ENCODE results near the gene PWWP2B.

PWWP2B gene

DNA sequence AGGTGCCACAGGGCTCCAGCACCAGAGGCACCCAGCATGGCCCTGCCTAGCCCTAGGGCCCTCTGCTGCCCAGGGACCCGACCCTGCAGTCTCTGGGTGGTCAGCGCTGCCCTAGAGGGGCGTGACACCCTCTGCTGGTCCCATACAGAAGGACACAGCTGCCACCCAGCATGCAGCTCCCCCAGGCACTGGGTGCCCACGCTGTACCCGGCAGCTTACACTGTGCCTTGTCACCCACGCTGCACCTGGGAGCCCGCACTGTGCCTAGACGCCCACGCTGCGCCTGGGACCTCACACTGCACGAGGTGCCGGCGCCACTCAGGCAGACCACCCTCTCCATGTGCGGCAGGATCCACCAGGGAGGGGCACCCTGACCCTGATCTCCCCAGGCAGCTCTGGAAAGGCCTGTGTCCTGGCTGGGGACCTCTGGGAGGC lies 55.2 kb downstream of the PWWP2B start:
- peak; percentile 23 to 34 for ATAC-seq (replicated peaks)
- H3K4me3 Mint-ChIP-seq: no peak overlapping the region

DNA sequence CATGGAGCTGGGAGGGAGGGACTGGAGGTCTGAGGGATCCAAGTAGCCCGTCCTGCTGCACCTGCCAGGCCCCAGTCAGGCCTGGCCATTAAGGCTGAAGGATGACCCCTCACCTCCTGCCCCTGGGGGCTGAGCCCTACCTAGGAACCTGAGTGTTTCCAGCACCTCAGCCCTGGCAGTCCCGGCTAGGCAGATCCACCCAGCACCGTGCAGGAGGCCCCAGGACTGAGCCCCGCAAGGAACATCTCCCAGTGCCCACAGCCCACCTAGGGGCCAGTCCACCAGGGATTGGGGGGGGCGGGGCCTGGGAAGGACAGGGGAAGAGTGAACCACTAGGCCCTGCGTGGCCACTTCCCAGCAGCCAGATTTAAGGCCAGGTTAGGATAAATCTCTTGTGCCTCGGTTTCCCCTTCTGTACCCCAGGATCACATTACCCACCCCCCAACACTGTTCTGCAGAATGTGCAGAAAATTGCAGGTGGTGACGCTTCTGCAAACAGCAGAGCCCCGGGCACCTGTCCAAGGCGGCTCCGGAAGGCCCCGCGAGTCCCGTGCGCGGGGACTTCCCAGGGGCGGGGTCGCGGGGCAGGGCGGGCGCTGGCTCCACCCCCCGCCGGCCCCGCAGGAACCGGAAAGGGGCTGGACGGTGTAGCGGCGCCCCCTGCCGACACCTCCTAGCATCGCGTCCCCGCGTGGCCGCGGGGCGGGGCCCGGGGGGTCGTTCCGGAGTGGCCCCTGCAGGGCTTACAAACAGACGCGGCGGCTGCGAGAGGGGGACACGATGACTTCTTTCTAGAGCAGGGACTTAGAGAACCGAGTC lies 55.9 kb downstream of the PWWP2B start:
- peaks cover 15 to 34% of the 10 kb centered on the region in 2 donors for H3K4me1 Mint-ChIP-seq
- H3K9me3 Mint-ChIP-seq: no peaks in the 10 kb centered on the region
- peaks cover 3 to 5% of the 10 kb centered on the region in 2 donors for H3K27me3 Mint-ChIP-seq
- peak overlapping the region; percentile 36 to 69 for H3K4me3 Mint-ChIP-seq
- peak overlapping the region; percentile 47 for H3K27ac Mint-ChIP-seq
- ATAC-seq (replicated peaks) (peak; percentile 89 to 93), DNase-seq (peak; percentile 79)
- no peaks in the 10 kb centered on the region for H3K36me3 Mint-ChIP-seq

More for the DNA sequence above, 55.2 kb downstream of the PWWP2B start:
- no peaks in the 10 kb centered on the region for H3K9me3 Mint-ChIP-seq
- H3K36me3 Mint-ChIP-seq: no peaks in the 10 kb centered on the region
- no peak overlapping the region for H3K27ac Mint-ChIP-seq
- peaks cover 3 to 5% of the 10 kb centered on the region in 2 donors for H3K27me3 Mint-ChIP-seq
- peaks cover 21 to 40% of the 10 kb centered on the region in 2 donors for H3K4me1 Mint-ChIP-seq
- DNase-seq: no peak

GRCh38 chr10:132453470-132453861 lies 56.5 kb downstream of the PWWP2B start:
- Mint-ChIP-seq H3K4me1 (peaks cover 14 to 30% of the 10 kb centered on the region in 2 donors), H3K36me3 (no peaks in the 10 kb centered on the region), H3K27me3 (peaks cover 3 to 5% of the 10 kb centered on the region in 2 donors), H3K9me3 (no peaks in the 10 kb centered on the region), H3K27ac (no peak overlapping the region), H3K4me3 (peak overlapping the region; percentile 36 to 69)
- DNase-seq (no peak), ATAC-seq (replicated peaks) (peak; percentile 29 to 44)

DNA sequence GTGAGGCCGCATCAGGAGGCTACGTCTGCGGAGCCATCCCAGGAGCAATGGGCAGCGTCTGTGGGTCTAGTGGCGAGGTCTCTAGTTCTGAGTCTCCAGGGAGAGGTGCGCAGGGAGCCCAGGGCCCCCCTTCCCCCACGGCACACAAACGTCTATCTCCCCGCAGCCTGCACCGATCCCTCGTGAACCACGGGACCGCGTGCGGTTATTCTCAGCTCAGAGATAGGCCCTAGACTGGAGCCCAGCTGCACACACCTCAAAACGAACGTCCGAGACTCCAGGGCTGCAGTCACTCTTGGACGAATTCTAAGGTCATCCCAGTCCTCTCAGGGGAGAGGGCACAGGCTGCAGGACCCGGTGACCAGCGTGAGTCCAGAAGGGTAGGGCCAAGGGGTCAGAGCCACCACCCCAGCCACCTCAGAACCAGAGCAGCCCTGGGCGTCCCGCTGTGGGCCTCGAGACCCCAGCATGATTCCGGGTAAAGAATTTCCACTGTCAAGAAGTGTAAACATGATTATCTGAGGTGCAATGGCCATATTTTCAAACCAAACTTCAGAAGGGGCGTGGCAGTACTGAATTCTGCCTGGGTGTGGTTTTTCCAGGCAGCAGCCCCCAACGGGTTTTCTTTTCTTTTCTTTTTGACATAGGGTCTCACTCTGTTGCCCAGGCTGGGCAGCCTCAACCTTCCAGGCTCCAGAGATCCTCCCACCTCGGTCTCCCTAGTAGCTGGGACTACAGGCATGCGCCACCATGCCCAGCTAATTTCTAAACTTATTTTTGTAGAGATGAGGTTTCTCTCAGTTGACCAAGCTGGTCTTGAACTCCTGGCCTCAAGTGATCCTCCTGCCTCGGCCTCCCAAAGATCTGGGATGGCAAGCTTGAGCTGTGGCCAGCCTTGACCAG lies 57.5 kb downstream of the PWWP2B start:
- no peak overlapping the region for H3K27ac Mint-ChIP-seq
- no peak for DNase-seq
- H3K4me3 Mint-ChIP-seq: no peak overlapping the region
- H3K9me3 Mint-ChIP-seq: no peaks in the 10 kb centered on the region
- H3K27me3 Mint-ChIP-seq: peaks cover 3 to 5% of the 10 kb centered on the region in 2 donors
- H3K4me1 Mint-ChIP-seq: peaks cover 19 to 40% of the 10 kb centered on the region in 2 donors
- no peaks in the 10 kb centered on the region for H3K36me3 Mint-ChIP-seq
- no peak for ATAC-seq (replicated peaks)

- Mint-ChIP-seq H3K27me3 (peaks cover 3 to 5% of the 10 kb centered on the region in 2 donors), H3K9me3 (no peaks in the 10 kb centered on the region), H3K4me1 (peaks cover 18 to 39% of the 10 kb centered on the region in 2 donors), H3K36me3 (no peaks in the 10 kb centered on the region), H3K27ac (no peak overlapping the region), H3K4me3 (no peak overlapping the region)
- DNase-seq (no peak), ATAC-seq (replicated peaks) (no peak)
These were observed 58.5 kb downstream of the PWWP2B start for GRCh38 chr10:132455441-132455971.

- H3K27ac Mint-ChIP-seq: no peak overlapping the region
These were observed 59.2 kb downstream of the PWWP2B start for GRCh38 chr10:132455986-132456847.

GRCh38 chr10:132456881-132457280 lies 59.9 kb downstream of the PWWP2B start:
- peaks cover 12 to 27% of the 10 kb centered on the region in 2 donors for H3K4me1 Mint-ChIP-seq
- H3K27ac Mint-ChIP-seq: no peak overlapping the region
- H3K9me3 Mint-ChIP-seq: no peaks in the 10 kb centered on the region
- ATAC-seq (replicated peaks): no peak
- H3K27me3 Mint-ChIP-seq: peaks cover 3 to 5% of the 10 kb centered on the region in 2 donors
- H3K4me3 Mint-ChIP-seq: no peak overlapping the region
- H3K36me3 Mint-ChIP-seq: no peaks in the 10 kb centered on the region
- DNase-seq: no peak

More at GRCh38 chr10:132455986-132456847, 59.2 kb downstream of the PWWP2B start:
- Mint-ChIP-seq H3K9me3 (no peaks in the 10 kb centered on the region), H3K4me1 (peaks cover 17 to 33% of the 10 kb centered on the region in 2 donors), H3K4me3 (no peak overlapping the region), H3K27me3 (peaks cover 3 to 5% of the 10 kb centered on the region in 2 donors), H3K36me3 (no peaks in the 10 kb centered on the region)
- no peak for DNase-seq
- ATAC-seq (replicated peaks): no peak

GRCh38 chr10:132457328-132458070 lies 60.5 kb downstream of the PWWP2B start:
- no peaks in the 10 kb centered on the region for H3K36me3 Mint-ChIP-seq
- H3K4me1 Mint-ChIP-seq: peaks cover 9 to 20% of the 10 kb centered on the region in 2 donors
- ATAC-seq (replicated peaks) (no peak), DNase-seq (no peak)
- peaks cover 3 to 5% of the 10 kb centered on the region in 2 donors for H3K27me3 Mint-ChIP-seq
- H3K9me3 Mint-ChIP-seq: no peaks in the 10 kb centered on the region
- H3K27ac Mint-ChIP-seq: no peak overlapping the region
- H3K4me3 Mint-ChIP-seq: no peak overlapping the region

DNA sequence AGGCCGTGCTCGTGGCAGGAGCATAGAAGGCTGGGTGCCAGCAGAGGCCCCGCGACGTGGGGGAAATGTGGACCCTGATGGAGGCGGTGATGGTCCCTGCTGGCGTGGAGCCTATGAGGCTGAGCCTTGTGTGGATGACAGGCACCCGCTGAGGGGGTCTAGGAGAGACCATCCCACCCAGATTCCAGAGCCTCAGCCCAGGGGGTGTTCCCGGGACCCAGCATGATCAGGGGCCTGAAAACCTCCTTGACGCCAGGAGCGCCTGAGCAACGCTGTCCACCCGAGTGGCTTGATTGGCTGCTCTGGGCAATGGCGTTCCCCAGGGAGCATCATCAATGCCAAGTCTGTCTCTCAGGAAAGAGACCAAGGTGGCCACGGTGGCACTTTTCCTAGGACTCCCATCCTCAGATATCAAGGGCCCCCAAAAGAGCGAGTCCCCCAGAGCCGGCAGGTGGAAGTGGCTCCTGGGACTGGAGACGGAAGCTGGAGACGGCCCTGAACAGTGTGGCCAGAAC lies 61.1 kb downstream of the PWWP2B start:
- Mint-ChIP-seq H3K27me3 (peaks cover 3 to 5% of the 10 kb centered on the region in 2 donors), H3K27ac (no peak overlapping the region), H3K4me3 (no peak overlapping the region)

GRCh38 chr10:132458586-132459300 lies 61.7 kb downstream of the PWWP2B start:
- DNase-seq: no peak
- Mint-ChIP-seq H3K4me1 (peaks cover 6 to 11% of the 10 kb centered on the region in 2 donors), H3K36me3 (no peaks in the 10 kb centered on the region), H3K4me3 (no peak overlapping the region), H3K27ac (no peak overlapping the region), H3K9me3 (no peaks in the 10 kb centered on the region), H3K27me3 (peaks cover 3 to 5% of the 10 kb centered on the region in 2 donors)
- peak; percentile 80 to 85 for ATAC-seq (replicated peaks)

More for the DNA sequence above, 61.1 kb downstream of the PWWP2B start:
- ATAC-seq (replicated peaks): no peak
- Mint-ChIP-seq H3K4me1 (peaks cover 6 to 14% of the 10 kb centered on the region in 2 donors), H3K36me3 (no peaks in the 10 kb centered on the region), H3K9me3 (no peaks in the 10 kb centered on the region)
- no peak for DNase-seq

GRCh38 chr10:132459301-132460003 lies 62.5 kb downstream of the PWWP2B start:
- Mint-ChIP-seq H3K4me3 (no peak overlapping the region), H3K4me1 (peaks cover 6 to 11% of the 10 kb centered on the region in 2 donors), H3K27ac (peak overlapping the region; percentile 25), H3K9me3 (no peaks in the 10 kb centered on the region), H3K36me3 (no peaks in the 10 kb centered on the region), H3K27me3 (peaks cover 3 to 5% of the 10 kb centered on the region in 2 donors)
- ATAC-seq (replicated peaks) (no peak), DNase-seq (no peak)

DNA sequence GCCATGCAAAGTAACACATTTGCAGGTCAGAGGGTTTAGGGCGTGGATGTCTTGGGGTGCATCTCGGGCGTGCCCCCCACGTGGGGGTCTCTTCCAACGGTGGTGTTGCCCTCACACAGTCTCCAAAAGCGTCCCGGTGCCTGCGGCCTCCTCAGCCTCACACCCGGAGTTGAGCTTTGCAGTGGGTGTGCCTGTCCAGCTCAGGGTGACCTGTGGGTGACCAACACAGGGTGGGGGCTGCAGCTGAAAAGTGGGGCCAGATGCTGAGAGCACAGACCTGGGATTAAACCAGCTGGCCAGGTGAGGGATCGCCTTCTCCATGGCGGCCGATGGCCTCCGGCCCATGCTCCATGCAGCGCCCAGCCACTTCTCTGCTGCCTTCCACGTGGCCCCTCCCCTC lies 63.1 kb downstream of the PWWP2B start:
- Mint-ChIP-seq H3K27me3 (peaks cover 3 to 5% of the 10 kb centered on the region in 2 donors), H3K4me3 (no peak overlapping the region)

More for the DNA sequence above, 63.1 kb downstream of the PWWP2B start:
- Mint-ChIP-seq H3K36me3 (no peaks in the 10 kb centered on the region), H3K9me3 (no peaks in the 10 kb centered on the region), H3K27ac (no peak overlapping the region), H3K4me1 (peaks cover 6 to 11% of the 10 kb centered on the region in 2 donors)
- DNase-seq (no peak), ATAC-seq (replicated peaks) (no peak)
